A549 treated with CORT108297 at 1 μM for 4 hours (cell line): ENCODE data around the gene CD300LD. TPM values are rescaled to one million over a fixed set of nuclear protein-coding genes. Genes with fewer than 3 reads are reported as not detected.

Experiments
- total RNA-seq: library from RNA; stranded (reverse); fragments of 200-300 nt; extraction: Qiagen RNA extraction; gene quantifications from 5 replicates; pipeline ENCODE4 v1.2.3, GENCODE V29; 2022

Gene CD300LD
- total RNA-seq, result not detected in 5 replicates

GRCh38 chr17:74592087-74592990 lies at the start of gene CD300LD:
TSS of gene CD300LD (minus strand) at chr17:74592283. CDS start at chr17:74592202, 81 bp downstream.

GRCh38 chr17:74623693-74624093 lies 31.6 kb upstream of the CD300LD start, which contains the start of gene CD300E:
TSS of gene CD300E (minus strand) at chr17:74623738. CDS start at chr17:74623621, 117 bp downstream.

GRCh38 chr17:74567397-74567796 lies 24.7 kb downstream of the CD300LD start, which contains the start of gene CD300H:
TSS of gene CD300H (minus strand) at chr17:74567509.

GRCh38 chr17:74545843-74546230 lies 46.2 kb downstream of the CD300LD start, which contains the start of gene CD300C:
TSS of gene CD300C (minus strand) at chr17:74546115. CDS start at chr17:74545782, 333 bp downstream.

GRCh38 chr17:74531231-74531761 lies 60.8 kb downstream of the CD300LD start, which contains the start of gene CD300LB:
TSS of gene CD300LB (minus strand) at chr17:74531475. CDS start at chr17:74531350, 125 bp downstream.

Other genes with a start within 250 kb of the CD300LD start
- 0.05 to 0.06 TPM in 2 of 5 replicates, not detected in the others for gene BTBD17, start 230.4 kb downstream of the CD300LD start, total RNA-seq
- gene GPR142, start 224.8 kb downstream of the CD300LD start, total RNA-seq, result 0.08 TPM in 1 of 5 replicates, not detected in the others
- 58.6 to 85.4 TPM (median 75.2 TPM) in 5 replicates for gene GPRC5C, start 160.2 kb downstream of the CD300LD start, total RNA-seq
- 0.07 to 0.12 TPM (median 0.07 TPM) in 3 of 5 replicates, not detected in the others for gene CD300A, start 125.6 kb downstream of the CD300LD start, total RNA-seq
- 0.03 to 0.14 TPM (median 0.09 TPM) in 4 of 5 replicates, not detected in the other for gene CD300LB, start 60.8 kb downstream of the CD300LD start, total RNA-seq
- gene CD300C, start 46.2 kb downstream of the CD300LD start, total RNA-seq, result 0.09 to 0.20 TPM (median 0.16 TPM) in 5 replicates
- gene CD300H, start 24.8 kb downstream of the CD300LD start, total RNA-seq, result 0.32 to 0.76 TPM (median 0.53 TPM) in 5 replicates
- gene CD300E, start 31.5 kb upstream of the CD300LD start, total RNA-seq, result 0.02 TPM in 1 of 5 replicates, not detected in the others
- gene CD300LF, start 120.6 kb upstream of the CD300LD start, total RNA-seq, result not detected in 5 replicates
- 0.87 to 1.7 TPM (median 1.2 TPM) in 5 replicates for gene RAB37, start 145.0 kb upstream of the CD300LD start, total RNA-seq
- gene NHERF1, start 156.3 kb upstream of the CD300LD start, total RNA-seq, result 35.3 to 45.9 TPM (median 44.4 TPM) in 5 replicates
- gene NAT9, start 184.1 kb upstream of the CD300LD start, total RNA-seq, result 52.9 to 62.5 TPM (median 57.2 TPM) in 5 replicates